Transverse colon (tissue), 4 donors: ENCODE measurements around the gene TNS3. TPM values are rescaled to one million over a fixed set of nuclear protein-coding genes. Genes with fewer than 3 reads are reported as not detected.

Source experiments
- DNase-seq: peaks from one replicate; pipeline ENCODE4 v3.0.0-alpha.2; 2019
- H3K27ac ChIP-seq, 4 donors: fragments of 200-600 bp; sonication (generic); 2 replicates each; pipeline ENCODE4 v1.5.1; 2016 to 2018; ENCODE audit warnings: inconsistent platforms in 4 of 4
- H3K27me3 ChIP-seq: fragments of 200-600 bp; sonication (generic); 2 replicates; pipeline ENCODE4 v1.5.1; 2017; ENCODE audit warnings: inconsistent platforms
- H3K36me3 ChIP-seq, 4 donors: fragments of 200-600 bp; sonication (generic); 2 replicates each; pipeline ENCODE4 v1.5.1; 2017 to 2019; ENCODE audit warnings: inconsistent platforms in 4 of 4
- H3K4me1 ChIP-seq, 4 donors: fragments of 200-600 bp; sonication (generic); 2 replicates each; pipeline ENCODE4 v1.5.1; 2017 to 2020; ENCODE audit warnings: inconsistent platforms in 4 of 4
- H3K4me3 ChIP-seq, 4 donors: fragments of 200-600 bp; sonication (generic); 1 replicate in 1 of 4; 2 replicates in 3 of 4; pipeline versions ENCODE4 v1.5.1 to v1.6.1; 2017 to 2019; ENCODE audit warnings: inconsistent platforms in 4 of 4
- H3K9me3 ChIP-seq, 2 donors: fragments of 200-600 bp; sonication (generic); 2 replicates each; pipeline ENCODE4 v1.5.1; 2017 to 2019; ENCODE audit warnings: inconsistent platforms in 2 of 2
- EP300 ChIP-seq: sonication (generic); formaldehyde crosslinking; IDR thresholded peaks from one replicate; pipeline ENCODE4 v1.6.1; 2017; ENCODE audit warnings: antibody characterized with exemption, low read depth
- POLR2A ChIP-seq: fragments of 450-650 bp; IDR thresholded peaks from one replicate; pipeline ENCODE4 v1.6.1; 2016; ENCODE audit warnings: antibody characterized with exemption, mild to moderate bottlenecking, moderate library complexity
- POLR2AphosphoS5 ChIP-seq, 3 donors: sonication (generic); formaldehyde crosslinking; IDR thresholded peaks; one replicate each; pipeline ENCODE4 v1.6.1; 2016; ENCODE audit warnings: antibody characterized with exemption in 3 of 3
- WGBS, 2 donors: methylation state at CpG; one replicate each; pipeline ENCODE4 v1.1.5; 2018; ENCODE audit warnings: low coverage in 1 of 2; 5-methylcytosine and 5-hydroxymethylcytosine counted together
- in situ Hi-C, 4 donors: fragments of 200-750 bp; cut with MboI; loops; one replicate each; pipeline versions ENCODE4 v1.15.0 to v1.15.1; 2017; ENCODE audit warnings: low sequenced_read_pairs in 3 of 4, low pct_ligation_motif_present in 1 of 4, low pct_unique_long_range_greater_than_20kb in 1 of 4
- intact Hi-C: fragments of 100-400 bp; cut with DNase I; formaldehyde crosslinking; loops from one replicate; pipeline ENCODE4 v1.15.1; 2023; ENCODE audit warnings: low total_unique reads
- total RNA-seq, 4 donors: library from RNA; depleted of rRNA; stranded (reverse); fragments of >200 nt; gene quantifications; one replicate each; pipeline ENCODE4 v1.1.0, GENCODE V29; 2016
- TF ChIP-seq, protein P1 (sequence below), 5 experiments: fragments of 200-600 bp in 3 of 5; fragments of 450-650 bp in 2 of 5; sonication (generic) in 3 of 5; IDR thresholded peaks; 1 replicate in 2 of 5; 2 replicates in 3 of 5; pipeline ENCODE4 v1.5.1; 2016 to 2017; ENCODE audit warnings: antibody characterized with exemption in 5 of 5, inconsistent platforms in 3 of 5, mild to moderate bottlenecking in 2 of 5, moderate library complexity in 1 of 5

The TNS3 gene
- total RNA-seq, 4 donors from 2014 or later = 58.5 to 104 (median 72.7) TPM

DNA sequence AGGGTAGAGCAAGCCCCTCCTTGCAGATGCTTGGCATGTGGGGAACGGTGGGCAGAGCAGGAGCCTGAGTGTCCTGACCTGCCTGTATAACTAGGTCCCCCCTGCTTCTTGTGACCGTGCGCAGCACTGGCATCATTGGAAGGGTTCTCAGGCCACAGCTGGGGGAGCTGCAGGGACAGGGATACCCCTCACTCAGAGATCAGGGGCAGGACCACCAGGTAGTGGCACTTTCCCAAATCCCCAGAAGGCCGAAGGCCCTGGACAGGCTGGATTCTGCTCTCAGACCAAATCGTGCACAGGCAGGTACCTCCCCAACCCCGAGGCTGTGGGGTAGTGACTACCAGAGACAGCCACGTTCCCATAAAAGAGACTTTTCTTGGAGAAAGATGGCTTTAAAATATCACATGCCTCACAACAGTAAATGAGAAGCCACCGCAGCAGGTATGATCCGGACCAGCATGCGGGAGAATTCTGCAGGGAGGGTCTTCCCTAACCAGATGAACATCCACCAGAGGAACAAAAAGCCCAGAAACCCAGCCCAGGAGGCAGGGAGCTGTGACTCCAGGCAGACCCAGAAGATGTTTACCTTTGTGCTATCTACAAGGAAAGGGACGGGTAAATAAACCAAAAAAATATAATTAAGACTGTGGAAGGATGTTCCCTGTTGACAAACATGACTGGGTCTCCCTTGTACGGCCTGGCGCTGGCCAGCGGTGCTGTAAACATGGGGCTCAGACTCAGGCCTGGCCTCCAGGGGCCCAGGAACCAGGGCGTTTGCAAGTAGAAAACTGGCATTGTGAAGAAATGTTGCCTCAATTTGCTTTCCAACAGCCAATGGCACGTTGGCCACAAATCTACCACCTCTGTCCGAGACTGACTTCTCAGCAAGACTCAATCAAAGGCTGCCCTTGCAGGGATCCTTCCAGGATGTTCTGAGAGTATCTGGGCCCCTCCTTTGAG lies 180.0 kb downstream of the TNS3 start:
- intact Hi-C loops (no loop called here), in situ Hi-C loops (no loop called here)
- 92 to 100% methylated on average over 3 to 17 of the region's 17 CpGs for WGBS, 2 donors
- peaks cover 19 to 24% (median 23%) of the 10 kb centered on the region in 4 donors for H3K4me1 ChIP-seq
- peak overlapping the region in 1 of 4 donors; percentile 54 for H3K27ac ChIP-seq
- H3K4me3 ChIP-seq = no peak overlapping the region
- TF ChIP-seq EP300 = no peak
- TF ChIP-seq POLR2A = no peak
- TF ChIP-seq, protein P1, sequence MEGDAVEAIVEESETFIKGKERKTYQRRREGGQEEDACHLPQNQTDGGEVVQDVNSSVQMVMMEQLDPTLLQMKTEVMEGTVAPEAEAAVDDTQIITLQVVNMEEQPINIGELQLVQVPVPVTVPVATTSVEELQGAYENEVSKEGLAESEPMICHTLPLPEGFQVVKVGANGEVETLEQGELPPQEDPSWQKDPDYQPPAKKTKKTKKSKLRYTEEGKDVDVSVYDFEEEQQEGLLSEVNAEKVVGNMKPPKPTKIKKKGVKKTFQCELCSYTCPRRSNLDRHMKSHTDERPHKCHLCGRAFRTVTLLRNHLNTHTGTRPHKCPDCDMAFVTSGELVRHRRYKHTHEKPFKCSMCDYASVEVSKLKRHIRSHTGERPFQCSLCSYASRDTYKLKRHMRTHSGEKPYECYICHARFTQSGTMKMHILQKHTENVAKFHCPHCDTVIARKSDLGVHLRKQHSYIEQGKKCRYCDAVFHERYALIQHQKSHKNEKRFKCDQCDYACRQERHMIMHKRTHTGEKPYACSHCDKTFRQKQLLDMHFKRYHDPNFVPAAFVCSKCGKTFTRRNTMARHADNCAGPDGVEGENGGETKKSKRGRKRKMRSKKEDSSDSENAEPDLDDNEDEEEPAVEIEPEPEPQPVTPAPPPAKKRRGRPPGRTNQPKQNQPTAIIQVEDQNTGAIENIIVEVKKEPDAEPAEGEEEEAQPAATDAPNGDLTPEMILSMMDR (IDR thresholded peaks at IDR 0.05) = no peak
- TF ChIP-seq POLR2AphosphoS5 (IDR thresholded peaks at IDR 0.05) = no peak
- H3K36me3 ChIP-seq = no peaks in the 10 kb centered on the region
- peak; percentile 5 for DNase-seq
- no peaks in the 10 kb centered on the region for H3K27me3 ChIP-seq
- no peaks in the 10 kb centered on the region for H3K9me3 ChIP-seq

DNA sequence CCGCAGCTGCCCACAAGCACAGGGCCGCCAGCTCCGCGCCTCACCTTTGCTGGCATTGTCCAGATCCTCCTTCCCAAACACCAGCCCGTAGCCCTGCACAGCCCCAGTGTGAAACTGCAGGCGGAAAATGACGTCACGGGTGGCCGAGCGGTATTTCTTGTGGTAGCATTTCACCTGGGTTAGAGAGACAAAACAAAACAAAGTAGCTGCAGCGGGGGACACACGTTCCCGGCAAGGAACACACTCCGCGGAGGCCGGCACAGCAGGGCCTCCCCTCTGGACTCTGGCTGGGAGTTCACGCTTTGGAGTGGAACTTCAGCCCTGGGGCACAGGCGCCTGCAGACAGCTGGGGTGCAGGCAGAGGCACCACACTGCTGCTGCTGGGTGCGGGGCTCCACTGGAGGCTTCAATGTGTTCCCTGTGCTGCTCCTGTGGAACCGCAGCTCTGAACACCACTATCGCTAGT lies 181.1 kb downstream of the TNS3 start:
- no peaks in the 10 kb centered on the region for H3K9me3 ChIP-seq
- H3K36me3 ChIP-seq = peaks cover 0 to 9% (median 0%) of the 10 kb centered on the region in 4 donors
- H3K27me3 ChIP-seq = no peaks in the 10 kb centered on the region
- in situ Hi-C loops (no loop called here), intact Hi-C loops (no loop called here)
- TF ChIP-seq, protein P1 (IDR thresholded peaks at IDR 0.05) = no peak
- TF ChIP-seq POLR2A (no peak), POLR2AphosphoS5 (IDR thresholded peaks at IDR 0.05) (no peak), EP300 (no peak)
- no peak overlapping the region for H3K4me3 ChIP-seq
- H3K27ac ChIP-seq = no peak overlapping the region
- H3K4me1 ChIP-seq = peaks cover 8 to 13% (median 12%) of the 10 kb centered on the region in 4 donors
- 92 to 100% methylated on average over 1 to 21 of the region's 21 CpGs for WGBS, 2 donors
- DNase-seq = peak; percentile 7

DNA sequence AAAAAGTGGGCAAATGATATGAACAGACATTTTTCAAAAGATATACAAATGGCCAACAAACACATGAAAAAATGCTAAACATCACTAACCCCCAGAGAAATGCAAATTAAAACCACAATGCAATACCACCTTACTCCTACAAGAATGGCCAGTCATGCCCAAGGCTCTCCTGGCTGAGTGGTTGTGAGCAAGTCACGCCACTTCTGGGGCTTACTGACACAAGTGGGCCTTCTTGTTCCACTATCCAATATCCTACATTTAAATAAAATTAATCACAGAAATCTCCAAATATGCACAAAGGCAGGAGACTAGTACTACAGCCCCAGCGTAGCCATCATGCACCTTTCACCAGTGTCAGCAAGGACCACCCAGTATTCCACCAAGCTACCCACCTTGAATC lies 181.9 kb downstream of the TNS3 start:
- Histone ChIP-seq H3K4me1 (peaks cover under 1 to 5% (median 5%) of the 10 kb centered on the region in 4 donors), H3K36me3 (peaks cover 0 to 10% (median 0%) of the 10 kb centered on the region in 4 donors), H3K27ac (no peak overlapping the region), H3K4me3 (no peak overlapping the region), H3K9me3 (no peaks in the 10 kb centered on the region), H3K27me3 (no peaks in the 10 kb centered on the region)
- 73 to 96% methylated on average over 2 of the region's 2 CpGs for WGBS, 2 donors
- no peak for TF ChIP-seq POLR2A
- no peak for TF ChIP-seq EP300
- TF ChIP-seq, protein P1 (IDR thresholded peaks at IDR 0.05) = no peak
- no peak for TF ChIP-seq POLR2AphosphoS5 (IDR thresholded peaks at IDR 0.05)
- intact Hi-C loops (no loop called here), in situ Hi-C loops (no loop called here)
- no peak for DNase-seq

DNA sequence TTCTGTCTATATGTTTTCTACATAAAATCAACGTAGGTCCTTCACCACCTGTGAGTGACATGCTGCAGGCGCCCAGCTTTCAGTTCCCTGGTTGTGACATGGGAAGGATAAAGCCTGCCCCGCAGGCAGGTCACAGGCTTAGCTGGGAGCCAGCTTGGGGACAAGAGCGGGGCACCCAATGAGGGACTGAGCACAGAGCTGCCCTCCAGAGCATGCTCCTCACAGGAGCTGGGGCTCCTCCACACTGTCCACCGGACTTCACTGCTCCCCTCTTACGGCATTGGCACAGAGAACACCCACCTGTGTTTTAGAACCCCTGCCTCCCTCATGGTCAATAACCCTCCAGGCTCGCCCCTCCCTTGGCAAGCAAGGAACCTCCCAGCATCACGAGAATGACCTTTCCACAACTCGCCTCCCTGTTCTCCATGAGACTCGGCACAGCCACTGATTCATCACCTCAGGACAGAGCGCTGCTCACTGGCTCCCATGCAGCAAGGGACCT lies 187.1 kb downstream of the TNS3 start:
- intact Hi-C loops = no loop called here

More for the DNA sequence above, 187.1 kb downstream of the TNS3 start:
- in situ Hi-C loops = no loop called here
- Histone ChIP-seq H3K27me3 (no peaks in the 10 kb centered on the region), H3K4me3 (no peak overlapping the region), H3K9me3 (no peaks in the 10 kb centered on the region), H3K36me3 (peaks cover 0 to 15% (median 0%) of the 10 kb centered on the region in 4 donors), H3K4me1 (no peaks in the 10 kb centered on the region), H3K27ac (no peak overlapping the region)
- WGBS, 2 donors = 90 to 96% methylated on average over 4 to 11 of the region's 11 CpGs
- TF ChIP-seq EP300 = no peak
- no peak for TF ChIP-seq POLR2A
- TF ChIP-seq, protein P1 (IDR thresholded peaks at IDR 0.05) = no peak
- no peak for TF ChIP-seq POLR2AphosphoS5 (IDR thresholded peaks at IDR 0.05)
- DNase-seq = peak; percentile 1
